GM18498 (cell line): Measurements from ENCODE around the gene MYO1D.
"Not testable (repeated sequence)": the region's sequence is repeated elsewhere in the genome, so short reads cannot be mapped to it uniquely, and the experiment has no call there.

Source experiments
- ATAC-seq: cut with Tn5 transposase; IDR thresholded peaks from one replicate; pipeline ENCODE4 v1.9.1; 2021; ENCODE audit warnings: mild to moderate bottlenecking, moderate library complexity; ENCODE audit not compliant: unreplicated experiment

The MYO1D gene

GRCh38 chr17:32693194-32693897 lies 183.6 kb downstream of the MYO1D start:
- no peak for ATAC-seq

- ATAC-seq, result no peak
Measured at GRCh38 chr17:32692179-32692578, 184.7 kb downstream of the MYO1D start.

GRCh38 chr17:32689348-32689747 lies 187.6 kb downstream of the MYO1D start:
- ATAC-seq, result no peak

- ATAC-seq, result no peak
Measured at GRCh38 chr17:32688221-32688620, 188.7 kb downstream of the MYO1D start.

GRCh38 chr17:32684087-32684958 lies 192.6 kb downstream of the MYO1D start:
- ATAC-seq, result no peak

GRCh38 chr17:32673964-32674363 lies 203.0 kb downstream of the MYO1D start:
- ATAC-seq, result no peak

GRCh38 chr17:32672711-32673110 lies 204.2 kb downstream of the MYO1D start:
- no peak for ATAC-seq

- ATAC-seq, result no peak
Measured at GRCh38 chr17:32671896-32672295, 205.0 kb downstream of the MYO1D start.

- no peak for ATAC-seq
Measured at GRCh38 chr17:32664936-32665583, 211.9 kb downstream of the MYO1D start.

- no peak for ATAC-seq
Measured at GRCh38 chr17:32660496-32660985, 216.4 kb downstream of the MYO1D start.

- ATAC-seq, result no peak
Measured at GRCh38 chr17:32659419-32659842, 217.5 kb downstream of the MYO1D start.

GRCh38 chr17:32658470-32659418 lies 218.2 kb downstream of the MYO1D start:
- no peak for ATAC-seq

- ATAC-seq, result no peak
Measured at GRCh38 chr17:32656886-32657285, 220.0 kb downstream of the MYO1D start.

- no peak for ATAC-seq
Measured at GRCh38 chr17:32654324-32654723, 222.6 kb downstream of the MYO1D start.

- no peak for ATAC-seq
Measured at GRCh38 chr17:32651084-32651483, 225.8 kb downstream of the MYO1D start.

- ATAC-seq, result no peak
Measured at GRCh38 chr17:32648450-32648849, 228.5 kb downstream of the MYO1D start.

- ATAC-seq, result no peak
Measured at GRCh38 chr17:32646941-32647340, 230.0 kb downstream of the MYO1D start.

- not testable (repeated sequence) for ATAC-seq
Measured at GRCh38 chr17:32641514-32641913, 235.4 kb downstream of the MYO1D start.

GRCh38 chr17:32636598-32637218 lies 240.2 kb downstream of the MYO1D start:
- no peak for ATAC-seq

GRCh38 chr17:32634167-32634566 lies 242.8 kb downstream of the MYO1D start:
- no peak for ATAC-seq
